Common myeloid progenitor, CD34-positive (primary cell): ENCODE data around the gene PAX5.

ENCODE experiments used
- CTCF ChIA-PET: fragments of 350-600 bp; sonication (Branson Sonifier 250); formaldehyde crosslinking; loops from one replicate; lab custom pipeline; 2021; ENCODE audit warnings: antibody characterized with exemption; lab: Charles Lee
- POLR2A ChIA-PET: fragments of 350-600 bp; sonication (Branson Sonifier 250); formaldehyde crosslinking; loops from one replicate; lab custom pipeline; 2021; ENCODE audit warnings: antibody characterized with exemption; lab: Charles Lee
- DNase-seq, 3 donors: peaks; one replicate each; pipeline versions ENCODE4 v3.0.0 to v3.0.0-alpha.2; 2013
- H3K27ac ChIP-seq, 2 experiments: 1 replicate in 1 of 2; 2 replicates in 1 of 2; pipeline ENCODE4 v1.7.0; 2013; ENCODE audit warnings: inconsistent platforms in 2 of 2, low read length in 2 of 2, mild to moderate bottlenecking in 2 of 2, low read depth in 1 of 2, moderate library complexity in 1 of 2; ENCODE audit not compliant: severe bottlenecking in 2 of 2, insufficient read depth in 1 of 2, poor library complexity in 1 of 2
- H3K27me3 ChIP-seq, 5 experiments: replicated peaks in 2 of 5; 1 replicate in 3 of 5; 2 replicates in 2 of 5; pipeline versions ENCODE4 v1.6.1 to v1.7.0; 2013; ENCODE audit warnings: low read length in 4 of 5, mild to moderate bottlenecking in 2 of 5, moderate library complexity in 2 of 5, inconsistent platforms in 1 of 5; ENCODE audit not compliant: insufficient read depth in 5 of 5, control insufficient read depth in 4 of 5
- H3K36me3 ChIP-seq, 4 experiments: 1 replicate in 2 of 4; 2 replicates in 2 of 4; pipeline versions ENCODE4 v1.6.1 to v1.7.0; 2013; ENCODE audit warnings: low read length in 3 of 4, control low read depth in 1 of 4, mild to moderate bottlenecking in 1 of 4; ENCODE audit not compliant: control insufficient read depth in 4 of 4, insufficient read depth in 4 of 4
- H3K4me1 ChIP-seq, 4 experiments: 1 replicate in 3 of 4; 2 replicates in 1 of 4; pipeline versions ENCODE4 v1.6.1 to v1.7.1; 2013; ENCODE audit warnings: low read length in 3 of 4, mild to moderate bottlenecking in 3 of 4, control low read depth in 1 of 4, inconsistent platforms in 1 of 4, moderate library complexity in 1 of 4; ENCODE audit not compliant: control insufficient read depth in 4 of 4, insufficient read depth in 4 of 4; ENCODE audit errors: control extremely low read depth in 1 of 4
- H3K4me3 ChIP-seq, 7 experiments: 1 replicate in 4 of 7; 2 replicates in 3 of 7; pipeline versions ENCODE4 v1.5.1 to v1.7.0; 2013; ENCODE audit warnings: mild to moderate bottlenecking in 7 of 7, low read length in 6 of 7, moderate library complexity in 6 of 7, inconsistent platforms in 2 of 7, low read depth in 2 of 7, control low read depth in 1 of 7; ENCODE audit not compliant: insufficient read depth in 4 of 7, control insufficient read depth in 1 of 7; ENCODE audit errors: extremely low read depth in 1 of 7
- H3K9me3 ChIP-seq, 5 experiments: 1 replicate in 4 of 5; 2 replicates in 1 of 5; pipeline versions ENCODE4 v1.6.1 to v1.7.1; 2013; ENCODE audit warnings: low read length in 4 of 5, mild to moderate bottlenecking in 2 of 5, inconsistent platforms in 1 of 5, low read depth in 1 of 5, moderate library complexity in 1 of 5; ENCODE audit not compliant: control insufficient read depth in 4 of 5, insufficient read depth in 2 of 5; ENCODE audit errors: control extremely low read depth in 1 of 5
- WGBS: methylation state at CpG from one replicate; pipeline ENCODE4 v1.1.5; 2013; ENCODE audit not compliant: insufficient coverage; 5-methylcytosine and 5-hydroxymethylcytosine counted together

The PAX5 gene

DNA sequence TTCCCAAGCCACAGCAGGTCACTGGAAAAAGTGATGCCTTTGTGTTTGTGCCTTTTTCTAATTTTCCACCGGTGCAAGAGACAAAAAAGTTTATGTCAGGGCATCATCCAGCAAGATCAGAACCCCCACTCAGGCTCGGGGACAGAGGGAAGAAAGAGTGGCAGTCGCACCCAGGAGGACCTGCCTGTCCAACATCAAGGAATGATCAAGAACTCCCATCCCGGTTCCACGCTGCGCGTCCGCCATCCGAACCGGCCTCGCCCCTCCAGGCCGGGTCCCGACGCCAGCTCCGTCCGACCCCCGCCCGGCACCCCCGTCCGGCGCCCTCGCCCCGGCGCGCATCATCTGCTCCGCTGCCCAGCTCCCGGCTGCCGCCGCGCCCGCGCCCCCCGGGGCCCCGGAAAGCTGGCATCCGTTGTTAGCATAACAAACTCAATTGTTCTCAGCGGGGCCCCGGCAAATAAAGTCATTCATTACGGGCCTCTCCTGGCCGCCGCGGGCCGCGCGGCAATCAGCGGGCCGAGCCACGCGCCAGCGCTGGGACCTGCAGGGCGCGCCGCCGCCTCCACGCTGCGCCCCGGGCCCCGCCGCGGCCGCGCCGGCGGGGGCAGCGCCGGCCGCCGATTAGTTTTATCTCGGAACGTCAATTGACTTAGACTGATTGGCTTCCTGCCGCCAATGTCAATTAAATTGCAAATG, 48.1 kb downstream of the PAX5 start:
- peak in 2 of 3 donors; percentile 32 to 47 for DNase-seq
- ChIA-PET CTCF (interaction anchor here (7.1 kb wide), 1 partner anchor 111 kb away, joined by 72 read pairs; no protein-coding TSS in a partner anchor), POLR2A (no interaction called here)
- H3K27ac ChIP-seq = no peak overlapping the region
- H3K27me3 ChIP-seq = peaks cover 0 to 88% (median 46%) of the 10 kb centered on the region in 5 experiments
- WGBS = under 1% methylated on average over 68 of the region's 70 CpGs
- no peaks in the 10 kb centered on the region for H3K36me3 ChIP-seq
- peak overlapping the region in 6 of 7 experiments; percentile 10 to 59 (median 51) for H3K4me3 ChIP-seq
- peaks cover 0 to 14% (median 10%) of the 10 kb centered on the region in 5 experiments for H3K9me3 ChIP-seq
- peaks cover 0 to 21% (median 10%) of the 10 kb centered on the region in 4 experiments for H3K4me1 ChIP-seq

DNA sequence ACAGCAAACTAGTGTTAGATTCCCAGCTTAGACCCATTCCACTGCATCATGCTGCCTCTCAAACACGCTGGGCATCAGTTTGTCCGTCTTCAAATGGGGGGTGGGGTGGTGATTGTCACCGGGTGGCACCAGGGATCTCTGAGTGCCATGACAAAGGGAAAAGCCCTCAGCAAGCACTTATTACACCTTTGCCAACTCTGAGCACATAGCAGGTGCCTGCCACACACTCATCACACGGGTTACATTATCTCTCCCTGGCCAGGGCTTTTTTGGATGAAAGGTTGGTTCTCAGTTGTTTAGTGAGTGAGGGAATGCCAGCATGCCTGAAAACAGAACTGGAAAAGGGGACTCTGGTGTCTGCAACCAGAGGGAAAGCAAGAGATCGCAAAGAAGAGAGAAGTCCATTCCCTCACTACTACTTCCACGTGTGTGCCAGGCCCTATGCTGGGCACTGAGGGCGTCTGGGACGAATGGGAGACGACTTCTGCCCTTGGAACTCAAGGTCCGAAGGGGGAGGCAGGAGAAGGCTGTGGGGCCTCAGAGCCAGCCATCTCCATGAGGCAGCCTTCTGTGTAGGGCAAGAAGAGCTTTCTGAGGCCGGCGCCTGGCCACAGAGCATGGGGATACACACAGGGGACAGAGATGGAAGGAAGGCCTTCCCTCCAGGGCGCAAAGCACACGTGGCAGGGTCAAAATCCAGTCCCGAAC, 48.9 kb downstream of the PAX5 start:
- WGBS = 17% methylated on average over 12 of the region's 15 CpGs
- Histone ChIP-seq H3K27ac (no peak overlapping the region), H3K27me3 (peaks cover 0 to 83% (median 47%) of the 10 kb centered on the region in 5 experiments), H3K9me3 (peaks cover 0 to 8% (median 6%) of the 10 kb centered on the region in 5 experiments), H3K4me3 (no peak overlapping the region), H3K36me3 (no peaks in the 10 kb centered on the region), H3K4me1 (peaks cover 0 to 21% (median 10%) of the 10 kb centered on the region in 4 experiments)
- ChIA-PET CTCF (interaction anchor here (1.5 to 2.0 kb wide), 2 partner anchors 10 to 12 kb away, joined by 4 read pairs; no protein-coding TSS in a partner anchor), POLR2A (no interaction called here)
- DNase-seq = no peak

DNA sequence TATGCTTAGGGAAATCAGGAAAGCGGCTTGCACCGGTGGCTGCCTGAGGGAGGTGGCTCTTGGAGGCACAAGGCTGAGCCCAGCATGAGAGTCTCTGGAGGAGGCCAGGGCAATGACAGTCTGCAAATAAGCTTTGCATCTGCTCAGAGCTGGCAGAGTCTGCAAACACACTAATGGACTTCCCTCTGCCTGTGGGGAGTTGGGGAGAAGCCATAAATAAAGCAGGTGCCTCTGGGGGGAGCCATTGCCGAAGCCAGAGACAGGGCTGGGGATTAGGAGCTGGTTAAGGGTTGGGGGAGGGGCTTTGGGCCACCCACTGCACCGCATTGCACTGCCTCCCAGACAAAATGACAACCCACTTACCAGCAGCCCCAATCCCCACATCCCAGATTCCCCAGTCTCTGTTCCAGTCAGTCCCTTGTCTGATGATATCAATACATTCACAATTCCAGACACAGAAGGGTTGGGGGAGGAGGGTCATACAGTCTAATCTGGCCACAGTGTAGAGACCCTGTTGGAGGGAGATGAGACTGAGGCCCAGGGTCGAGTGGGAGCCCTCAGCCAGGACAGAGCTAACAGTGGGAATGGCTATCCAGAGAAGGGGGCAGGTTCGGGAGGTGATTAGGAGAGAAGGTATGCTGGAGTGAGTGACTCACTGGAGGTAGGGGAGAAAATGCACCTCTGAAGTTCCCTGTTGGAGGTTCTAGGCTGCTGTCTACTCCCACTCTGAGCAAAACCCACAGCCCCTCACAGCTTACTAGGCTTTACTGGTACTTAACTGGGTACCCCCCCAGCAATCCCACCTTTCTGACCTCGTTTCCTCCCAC, 53.7 kb downstream of the PAX5 start:
- Histone ChIP-seq H3K27me3 (peaks cover 0 to 38% (median 28%) of the 10 kb centered on the region in 5 experiments), H3K36me3 (no peaks in the 10 kb centered on the region), H3K27ac (no peak overlapping the region), H3K9me3 (no peaks in the 10 kb centered on the region), H3K4me1 (peaks cover 0 to 1% (median 0%) of the 10 kb centered on the region in 4 experiments), H3K4me3 (no peak overlapping the region)
- POLR2A ChIA-PET = interaction anchor here (0.6 kb wide), 1 partner anchor 377 kb away, joined by 3 read pairs; no protein-coding TSS in a partner anchor
- CTCF ChIA-PET = interaction anchor here (2.4 kb wide), 1 partner anchor 11 kb away, joined by 12 read pairs; no protein-coding TSS in a partner anchor
- WGBS = 69% methylated on average over 6 of the region's 7 CpGs
- peak in 1 of 3 donors; percentile 11 for DNase-seq

DNA sequence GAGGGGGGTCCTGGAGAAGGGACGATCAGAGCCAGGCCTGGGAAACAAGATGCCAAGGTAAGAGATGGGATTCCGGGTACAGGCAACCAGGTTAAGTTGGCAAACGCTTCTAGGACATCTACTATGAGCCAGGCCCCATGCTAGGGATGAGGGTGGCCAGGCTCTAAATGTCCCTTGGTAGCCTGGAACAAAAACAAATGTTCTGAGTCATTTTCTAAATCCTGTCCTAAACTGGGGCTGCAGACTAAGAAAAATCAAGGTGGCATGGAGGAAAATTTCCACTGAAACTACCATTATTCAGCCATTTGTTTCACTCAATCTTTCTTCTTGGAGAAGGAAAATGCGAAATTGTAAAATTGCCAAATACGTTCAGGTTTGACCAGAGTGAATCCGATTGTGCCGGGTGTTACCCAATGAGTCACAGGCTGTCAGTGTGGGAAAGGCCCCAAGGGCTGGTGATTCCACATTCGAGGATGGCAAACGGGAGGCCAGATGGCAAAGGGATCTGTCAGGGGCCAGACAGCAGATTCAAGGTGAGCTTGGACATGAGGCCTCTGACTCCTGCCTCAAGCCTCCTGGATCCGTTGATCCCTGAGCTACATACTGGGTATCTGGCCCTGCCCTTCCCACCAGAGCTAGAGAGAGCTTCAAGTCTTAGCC, 57.6 kb downstream of the PAX5 start:
- no peak overlapping the region for H3K4me3 ChIP-seq
- WGBS = 95% methylated on average over 10 of the region's 10 CpGs
- H3K4me1 ChIP-seq = no peaks in the 10 kb centered on the region
- no peaks in the 10 kb centered on the region for H3K9me3 ChIP-seq
- ChIA-PET CTCF (interaction anchor here (0.7 to 1.8 kb wide), 4 partner anchors 8 to 104 kb away, joined by 3 to 5 read pairs (median 4); no protein-coding TSS in a partner anchor), POLR2A (no interaction called here)
- H3K27ac ChIP-seq = no peak overlapping the region
- DNase-seq = no peak
- H3K27me3 ChIP-seq = peaks cover 0 to 10% (median 2%) of the 10 kb centered on the region in 5 experiments
- no peaks in the 10 kb centered on the region for H3K36me3 ChIP-seq

DNA sequence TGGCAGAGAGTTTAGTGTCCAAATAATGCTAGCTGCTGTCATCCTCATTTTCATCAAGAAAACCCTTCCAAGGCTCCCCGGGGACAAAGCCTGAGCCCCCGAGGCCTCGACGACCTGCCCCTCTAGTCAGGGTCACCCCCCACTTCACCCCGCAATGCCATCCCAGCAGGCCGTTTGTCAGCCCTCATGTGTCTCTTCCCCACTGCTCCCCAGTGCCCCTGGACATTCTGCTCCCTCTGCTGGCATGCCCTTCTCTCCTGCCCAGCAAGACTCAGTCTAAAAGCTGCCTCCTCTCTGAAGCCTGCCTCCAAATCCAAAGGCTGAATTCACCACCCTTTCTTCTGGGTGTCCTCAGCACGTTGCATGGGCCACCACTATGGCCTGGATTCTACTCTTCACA, 59.3 kb downstream of the PAX5 start:
- no peak overlapping the region for H3K4me3 ChIP-seq
- H3K27me3 ChIP-seq = peaks cover 0 to 5% (median 2%) of the 10 kb centered on the region in 5 experiments
- no peak for DNase-seq
- ChIA-PET CTCF (interaction anchor here (0.9 to 1.9 kb wide), 6 partner anchors 9 to 101 kb away, joined by 3 to 11 read pairs (median 3); no protein-coding TSS in a partner anchor), POLR2A (no interaction called here)
- no peaks in the 10 kb centered on the region for H3K9me3 ChIP-seq
- H3K4me1 ChIP-seq = no peaks in the 10 kb centered on the region
- H3K36me3 ChIP-seq = no peaks in the 10 kb centered on the region
- 81% methylated on average over 5 of the region's 7 CpGs for WGBS
- no peak overlapping the region for H3K27ac ChIP-seq

DNA sequence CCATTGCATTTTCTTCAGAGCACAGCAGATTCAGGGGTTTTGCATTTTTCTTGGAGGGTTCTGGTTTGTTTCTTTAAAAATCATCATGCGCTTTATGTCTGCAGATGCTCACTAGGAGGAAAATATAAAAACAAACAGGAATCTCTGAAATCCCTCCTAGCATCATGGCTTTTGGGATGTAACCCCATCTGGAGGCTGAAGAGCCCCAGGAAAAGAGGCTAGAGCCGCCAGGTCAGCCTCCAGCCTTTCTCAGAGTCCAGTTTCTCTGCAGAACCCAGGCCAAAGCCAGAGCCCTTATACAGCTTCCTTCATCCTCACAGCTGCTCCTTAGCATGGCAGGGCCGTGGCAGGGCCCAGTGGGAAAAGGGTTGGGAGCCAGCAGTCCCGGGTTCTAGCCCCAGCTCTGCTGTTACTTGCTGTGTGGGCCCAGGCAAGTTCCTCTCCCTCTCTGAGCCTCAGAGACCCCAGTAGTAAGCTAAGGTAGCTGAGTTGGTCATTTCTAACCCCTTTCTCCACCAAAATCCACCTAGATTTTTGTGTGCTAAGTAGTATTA, 62.1 kb downstream of the PAX5 start:
- Histone ChIP-seq H3K36me3 (no peaks in the 10 kb centered on the region), H3K4me3 (no peak overlapping the region), H3K27ac (no peak overlapping the region), H3K4me1 (no peaks in the 10 kb centered on the region), H3K27me3 (peaks cover 0 to 2% (median 0%) of the 10 kb centered on the region in 5 experiments), H3K9me3 (no peaks in the 10 kb centered on the region)
- ChIA-PET CTCF (interaction anchor here (0.7 to 1.7 kb wide), 3 partner anchors 11 to 99 kb away, joined by 3 to 5 read pairs (median 4); no protein-coding TSS in a partner anchor), POLR2A (no interaction called here)
- 86% methylated on average over 3 of the region's 4 CpGs for WGBS
- DNase-seq = no peak
